HG03457 (cell line): ENCODE data around the gene VTI1A.
"Not testable (repeated sequence)": the region's sequence is repeated elsewhere in the genome, so short reads cannot be mapped to it uniquely, and the experiment has no call there.

ENCODE experiments used
- ATAC-seq: cut with Tn5 transposase; IDR thresholded peaks from one replicate; pipeline ENCODE4 v1.9.1; 2021; ENCODE audit warnings: moderate number of reproducible peaks; ENCODE audit not compliant: unreplicated experiment

VTI1A gene

DNA sequence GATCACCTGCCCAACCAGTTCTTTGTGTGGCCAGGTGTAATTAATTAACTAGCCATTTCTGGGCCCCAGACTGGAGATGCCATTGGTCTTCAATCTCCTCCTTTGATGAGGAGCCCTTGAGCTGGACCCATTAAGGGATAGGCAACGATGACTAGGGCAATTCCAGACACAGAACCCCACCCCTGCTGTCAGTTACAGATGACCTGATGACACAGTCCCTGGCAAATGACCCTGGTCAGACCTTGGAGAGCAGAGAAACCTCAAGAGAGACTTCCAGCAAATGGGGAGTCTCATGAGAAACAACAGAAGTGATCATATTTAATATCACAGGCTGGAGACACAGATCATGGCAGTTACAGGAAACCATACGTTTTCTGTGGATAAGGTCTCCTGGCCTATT is 401.2 kb downstream of the VTI1A start:
- ATAC-seq, result no peak

DNA sequence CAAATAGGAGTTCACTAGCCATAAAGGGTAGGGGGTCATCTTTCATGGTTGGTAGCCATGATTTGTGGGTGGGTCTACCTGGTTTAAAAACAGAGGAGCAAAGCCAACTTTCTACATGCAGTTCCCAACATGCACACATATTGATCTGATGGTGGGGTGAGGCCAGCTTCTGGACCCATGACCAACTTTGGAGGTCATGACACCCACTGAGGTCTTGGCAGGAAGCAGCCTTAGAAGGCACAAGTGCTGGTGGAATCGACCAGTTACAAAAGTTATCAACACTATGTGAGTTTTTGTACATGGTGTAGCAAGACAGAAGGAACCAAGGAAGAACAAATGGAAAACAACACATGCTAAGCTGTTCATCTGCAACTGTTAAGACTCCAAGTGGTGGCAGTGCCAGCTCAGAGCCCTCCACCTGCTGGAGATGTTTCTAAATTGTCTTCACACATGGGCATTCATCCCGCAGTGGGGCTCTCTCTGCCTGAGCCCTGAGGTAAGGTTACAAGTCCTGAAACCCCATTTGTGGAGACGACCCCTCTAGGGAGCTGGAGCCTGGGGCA is 401.9 kb downstream of the VTI1A start:
- no peak for ATAC-seq

- no peak for ATAC-seq
Observed at GRCh38 chr10:112849546-112849945, 402.5 kb downstream of the VTI1A start.

- ATAC-seq, result no peak
Observed at GRCh38 chr10:112851181-112851580, 404.2 kb downstream of the VTI1A start.

- ATAC-seq, result no peak
Observed at GRCh38 chr10:112851588-112852211, 404.7 kb downstream of the VTI1A start.

DNA sequence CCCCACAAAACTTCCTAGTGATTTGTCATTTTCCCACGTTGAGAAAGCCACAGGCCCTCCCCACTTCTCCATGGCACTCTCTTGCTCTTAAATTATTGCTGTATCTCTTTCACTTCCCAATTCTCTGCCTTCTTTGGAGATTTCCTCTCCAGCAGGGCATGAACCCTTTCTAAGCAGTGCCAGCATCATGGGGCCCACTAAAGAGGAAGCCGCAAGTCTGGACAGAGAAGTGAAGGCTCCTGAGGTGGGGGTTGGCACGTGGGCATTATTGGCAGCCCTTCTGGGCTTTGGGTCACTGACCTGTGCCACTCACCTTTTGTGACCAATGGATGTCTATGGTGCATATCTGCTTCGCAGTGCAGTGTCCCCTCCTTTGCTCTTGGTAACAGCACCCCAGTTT is 405.3 kb downstream of the VTI1A start:
- no peak for ATAC-seq

GRCh38 chr10:112855134-112855533 is 408.1 kb downstream of the VTI1A start:
- ATAC-seq, result no peak

GRCh38 chr10:112857493-112857892 is 410.5 kb downstream of the VTI1A start:
- no peak for ATAC-seq

- ATAC-seq, result no peak
Observed at GRCh38 chr10:112858986-112859651, 412.1 kb downstream of the VTI1A start.

- no peak for ATAC-seq
Observed at GRCh38 chr10:112859793-112860192, 412.8 kb downstream of the VTI1A start.

- ATAC-seq, result not testable (repeated sequence)
Observed at GRCh38 chr10:112863461-112863860, 416.4 kb downstream of the VTI1A start.
